Head of caudate nucleus (tissue), 42 donors: ENCODE measurements around the gene RRAD.

ENCODE experiments used
- DNase-seq, 42 donors: peaks; one replicate each; pipeline versions ENCODE4 v3.0.0 to v3.0.0-alpha.2; 2020 to 2021; ENCODE audit warnings: mixed read lengths in 7 of 42
- intact Hi-C: fragments of 100-400 bp; cut with DNase I; formaldehyde crosslinking; loops from one replicate; pipeline ENCODE4 v1.15.0; 2022

The RRAD gene

GRCh38 chr16:66872943-66873684, 52.2 kb downstream of the RRAD start:
- DNase-seq, result peak; percentile 71 to 96 (median 90)
- intact Hi-C loops, result loop anchor here (10.0 kb wide), 1 partner anchor 148 kb away; no protein-coding TSS in a partner anchor

- no peak for DNase-seq
- intact Hi-C loops, result loop anchor here (10.0 kb wide), 1 partner anchor 148 kb away; no protein-coding TSS in a partner anchor
These were observed 52.8 kb downstream of the RRAD start for GRCh38 chr16:66872559-66872942.

GRCh38 chr16:66871840-66872239, 53.5 kb downstream of the RRAD start:
- intact Hi-C loops, result loop anchor here (10.0 kb wide), 1 partner anchor 147 kb away; no protein-coding TSS in a partner anchor
- DNase-seq, result no peak
